Panc1 (cell line): ENCODE results near the gene MUL1. TPM values are rescaled to one million over a fixed set of nuclear protein-coding genes. Genes with fewer than 3 reads are reported as not detected.

ENCODE experiments used
- ATAC-seq: fragments of 200-7000 bp; cut with Tn5 transposase; 2 replicates; pipeline ENCODE4 v1.9.1; 2020; ENCODE audit warnings: mild to moderate bottlenecking, moderate library complexity
- BruUV-seq: library from RNA; stranded (reverse); fragments of 400-500 nt; replicated peaks from 2 replicates; lab custom pipeline; 2021; lab: Mats Ljungman, UMichigan
- CTCF ChIA-PET: fragments of 300-600 bp; sonication (Branson Sonifier 250); formaldehyde crosslinking; loops from one replicate; lab custom pipeline; 2022; ENCODE audit warnings: antibody characterized with exemption; lab: Charles Lee
- POLR2A ChIA-PET: fragments of 300-600 bp; sonication (Branson Sonifier 250); formaldehyde crosslinking; loops from one replicate; lab custom pipeline; 2022; ENCODE audit warnings: antibody characterized with exemption; lab: Charles Lee
- DNase-seq: peaks from one replicate; pipeline ENCODE4 v3.0.0-alpha.2; 2010; ENCODE audit warnings: low read depth, low spot score
- H3K27ac ChIP-seq: 2 replicates; pipeline ENCODE4 v1.5.1; 2011; ENCODE audit warnings: mild to moderate bottlenecking, low read length, inconsistent platforms
- H3K27me3 ChIP-seq: fragments of 200-500 bp; sonication (Bioruptor generic); 2 replicates; pipeline ENCODE4 v1.6.0; 2014; ENCODE audit warnings: low read length, inconsistent platforms; ENCODE audit not compliant: control insufficient read depth, insufficient read depth
- H3K36me3 ChIP-seq: fragments of 200-500 bp; sonication (Bioruptor generic); 2 replicates; pipeline ENCODE4 v1.5.1; 2014; ENCODE audit warnings: inconsistent platforms, mild to moderate bottlenecking, low read length, moderate library complexity; ENCODE audit not compliant: control insufficient read depth, insufficient read depth
- H3K4me1 ChIP-seq: 2 replicates; pipeline ENCODE4 v1.5.1; 2011; ENCODE audit warnings: inconsistent platforms, mild to moderate bottlenecking, low read length, moderate library complexity; ENCODE audit not compliant: control insufficient read depth, insufficient read depth
- H3K4me3 ChIP-seq, 2 experiments: 2 replicates each; pipeline ENCODE4 v1.5.1; 2011 to 2012; ENCODE audit warnings: low read depth in 2 of 2, low read length in 2 of 2, mild to moderate bottlenecking in 2 of 2, inconsistent platforms in 1 of 2, moderate library complexity in 1 of 2
- H3K9me3 ChIP-seq: fragments of 200-500 bp; sonication (Bioruptor generic); 2 replicates; pipeline ENCODE4 v1.5.1; 2014; ENCODE audit warnings: low read depth, mild to moderate bottlenecking, inconsistent platforms, low read length, moderate library complexity; ENCODE audit not compliant: control insufficient read depth, insufficient read depth
- POLR2AphosphoS5 ChIP-seq: IDR thresholded peaks from 2 replicates; pipeline ENCODE4 v1.6.1; 2012; ENCODE audit warnings: mild to moderate bottlenecking, low read depth, low read length, moderate library complexity
- REST ChIP-seq, 2 experiments: IDR thresholded peaks; 2 replicates each; pipeline ENCODE4 v1.6.1; 2011 to 2012; ENCODE audit warnings: low read depth in 2 of 2, control low read depth in 1 of 2, low read length in 1 of 2, mild to moderate bottlenecking in 1 of 2, moderate library complexity in 1 of 2; ENCODE audit not compliant: insufficient read depth in 1 of 2
- SIN3A ChIP-seq: IDR thresholded peaks from 2 replicates; pipeline ENCODE4 v1.6.1; 2012; ENCODE audit warnings: low read depth, mild to moderate bottlenecking, low read length, moderate library complexity, borderline replicate concordance; ENCODE audit not compliant: insufficient read depth
- TCF7L2 ChIP-seq: IDR thresholded peaks from 2 replicates; pipeline ENCODE4 v1.6.1; 2011; ENCODE audit warnings: mild to moderate bottlenecking, low read depth, low read length, inconsistent platforms
- in situ Hi-C: cut with HindIII; loops from 2 replicates; pipeline ENCODE4 v1.10.0; 2016; ENCODE audit warnings: low sequenced_read_pairs, low pct_unique_long_range_greater_than_20kb
- intact Hi-C: fragments of 100-400 bp; cut with micrococcal nuclease; formaldehyde crosslinking; loops from one replicate; pipeline ENCODE4 v1.10.0; 2022; ENCODE audit not compliant: unreplicated experiment
- total RNA-seq: library from RNA; stranded (reverse); gene quantifications from one replicate; pipeline ENCODE4 v1.2.1, GENCODE V29; 2021; ENCODE audit not compliant: unreplicated experiment
- TF ChIP-seq, protein P1 (sequence below): fragments of 450-650 bp; IDR thresholded peaks from 2 replicates; pipeline ENCODE4 v1.5.1; 2017; ENCODE audit warnings: mild to moderate bottlenecking

MUL1 gene
- total RNA-seq, 1 experiment from 2014 or later: 39.4 TPM

- CTCF ChIA-PET: interaction anchor here (0.6 to 1.3 kb wide), 5 partner anchors 59 to 810 kb away, joined by 3 to 11 read pairs (median 4); no protein-coding TSS in a partner anchor
- BruUV-seq: no TSS peak
Observed at GRCh38 chr1:20493309-20493708, 14.6 kb downstream of the MUL1 start.

GRCh38 chr1:20492751-20493150 is 15.2 kb downstream of the MUL1 start:
- Histone ChIP-seq H3K9me3 (no peaks in the 10 kb centered on the region), H3K27ac (no peak overlapping the region), H3K27me3 (no peaks in the 10 kb centered on the region), H3K36me3 (no peaks in the 10 kb centered on the region), H3K4me1 (no peaks in the 10 kb centered on the region), H3K4me3 (no peak overlapping the region)
- DNase-seq (no peak), ATAC-seq (no peak)
- POLR2A ChIA-PET: no interaction called here
- in situ Hi-C loops: no loop called here
- intact Hi-C loops: loop anchor here (2.0 to 5.0 kb wide), 3 partner anchors 115 to 575 kb away; no protein-coding TSS in a partner anchor
- CTCF ChIA-PET: no interaction called here
- no TSS peak for BruUV-seq
- no peak for TF ChIP-seq REST (IDR thresholded peaks at IDR 0.05; ENCODE audit: insufficient read depth in 1 of 2, low read depth in 2 of 2, low read length in 1 of 2)
- no peak for TF ChIP-seq SIN3A
- no peak for TF ChIP-seq TCF7L2
- TF ChIP-seq POLR2AphosphoS5: no peak
- TF ChIP-seq, protein P1, sequence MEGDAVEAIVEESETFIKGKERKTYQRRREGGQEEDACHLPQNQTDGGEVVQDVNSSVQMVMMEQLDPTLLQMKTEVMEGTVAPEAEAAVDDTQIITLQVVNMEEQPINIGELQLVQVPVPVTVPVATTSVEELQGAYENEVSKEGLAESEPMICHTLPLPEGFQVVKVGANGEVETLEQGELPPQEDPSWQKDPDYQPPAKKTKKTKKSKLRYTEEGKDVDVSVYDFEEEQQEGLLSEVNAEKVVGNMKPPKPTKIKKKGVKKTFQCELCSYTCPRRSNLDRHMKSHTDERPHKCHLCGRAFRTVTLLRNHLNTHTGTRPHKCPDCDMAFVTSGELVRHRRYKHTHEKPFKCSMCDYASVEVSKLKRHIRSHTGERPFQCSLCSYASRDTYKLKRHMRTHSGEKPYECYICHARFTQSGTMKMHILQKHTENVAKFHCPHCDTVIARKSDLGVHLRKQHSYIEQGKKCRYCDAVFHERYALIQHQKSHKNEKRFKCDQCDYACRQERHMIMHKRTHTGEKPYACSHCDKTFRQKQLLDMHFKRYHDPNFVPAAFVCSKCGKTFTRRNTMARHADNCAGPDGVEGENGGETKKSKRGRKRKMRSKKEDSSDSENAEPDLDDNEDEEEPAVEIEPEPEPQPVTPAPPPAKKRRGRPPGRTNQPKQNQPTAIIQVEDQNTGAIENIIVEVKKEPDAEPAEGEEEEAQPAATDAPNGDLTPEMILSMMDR: no peak

More at GRCh38 chr1:20493309-20493708, 14.6 kb downstream of the MUL1 start:
- TF ChIP-seq REST (IDR thresholded peaks at IDR 0.05; ENCODE audit: insufficient read depth in 1 of 2, low read depth in 2 of 2, low read length in 1 of 2): no peak
- TF ChIP-seq, protein P1: no peak
- no peak for TF ChIP-seq POLR2AphosphoS5
- TF ChIP-seq TCF7L2: no peak
- no peak for TF ChIP-seq SIN3A
- Histone ChIP-seq H3K36me3 (no peaks in the 10 kb centered on the region), H3K9me3 (no peaks in the 10 kb centered on the region), H3K27me3 (no peaks in the 10 kb centered on the region), H3K4me1 (no peaks in the 10 kb centered on the region), H3K27ac (no peak overlapping the region), H3K4me3 (no peak overlapping the region)
- in situ Hi-C loops: no loop called here
- POLR2A ChIA-PET: no interaction called here
- ATAC-seq (no peak), DNase-seq (no peak)
- intact Hi-C loops: loop anchor here (2.0 to 5.0 kb wide), 3 partner anchors 116 to 576 kb away; no protein-coding TSS in a partner anchor
